HCT116 (cell line): Measurements from ENCODE around the gene GH2. TPM values are rescaled to one million over a fixed set of nuclear protein-coding genes. Genes with fewer than 3 reads are reported as not detected.

Experiments used
- ATAC-seq: fragments of 200-7000 bp; cut with Tn5 transposase; 2 replicates; pipeline ENCODE4 v1.9.1; 2020; ENCODE audit warnings: mild to moderate bottlenecking, moderate library complexity
- BruUV-seq: library from RNA; stranded (reverse); fragments of 400-500 nt; replicated peaks from 2 replicates; lab custom pipeline; 2021; lab: Mats Ljungman, UMichigan
- CTCF ChIA-PET: fragments of 300-600 bp; sonication (Branson Sonifier 250); formaldehyde crosslinking; loops from one replicate; lab custom pipeline; 2021; ENCODE audit warnings: antibody characterized with exemption; lab: Charles Lee
- POLR2A ChIA-PET: fragments of 300-600, 350-600 bp; sonication (Branson Sonifier 250); formaldehyde crosslinking; loops from one replicate; lab custom pipeline; 2021; ENCODE audit warnings: antibody characterized with exemption; lab: Charles Lee
- RAD21 ChIA-PET, 2 experiments: fragments of 300-600 bp; sonication (Branson Sonifier 250); formaldehyde crosslinking; loops; one replicate each; lab custom pipeline; 2023; ENCODE audit warnings: low total read pairs in 2 of 2; ENCODE audit not compliant: uncharacterized antibody in 2 of 2, unreplicated experiment in 2 of 2, low non-redundant PET in 1 of 2; lab: Charles Lee
- DNase-seq: peaks from one replicate; pipeline ENCODE4 v3.0.0-alpha.2; 2010; ENCODE audit warnings: low read depth, low spot score
- H2AFZ ChIP-seq: fragments of 200-600 bp; shearing (Covaris generic), sonication (generic); 2 replicates; pipeline ENCODE4 v1.6.1; 2017; ENCODE audit warnings: low read depth, mixed run types, mixed read lengths, antibody characterized with exemption, low read length; ENCODE audit not compliant: poor library complexity, severe bottlenecking
- H3K27ac ChIP-seq: 2 replicates; pipeline ENCODE4 v1.5.1; 2012; ENCODE audit warnings: low read depth, low read length
- H3K27me3 ChIP-seq: fragments of 200-600 bp; sonication (generic); 2 replicates; pipeline ENCODE4 v1.6.1; 2016; ENCODE audit warnings: mixed run types, low read length, mixed read lengths; ENCODE audit not compliant: insufficient read depth
- H3K36me3 ChIP-seq, 2 experiments: fragments of 200-500 bp in 1 of 2; fragments of 200-600 bp in 1 of 2; sonication (Bioruptor generic) in 1 of 2; sonication (generic) in 1 of 2; 2 replicates each; pipeline versions ENCODE4 v1.5.1 to v1.6.1; 2014 to 2016; ENCODE audit warnings: low read length in 2 of 2, inconsistent platforms in 1 of 2, mixed read lengths in 1 of 2, mixed run types in 1 of 2; ENCODE audit not compliant: insufficient read depth in 2 of 2, control insufficient read depth in 1 of 2
- H3K4me1 ChIP-seq, 2 experiments: fragments of 200-600 bp in 1 of 2; sonication (generic) in 1 of 2; 2 replicates each; pipeline versions ENCODE4 v1.5.1 to v1.6.1; 2012 to 2017; ENCODE audit warnings: low read length in 2 of 2, inconsistent platforms in 1 of 2, mild to moderate bottlenecking in 1 of 2, mixed read lengths in 1 of 2, mixed run types in 1 of 2, moderate library complexity in 1 of 2; ENCODE audit not compliant: insufficient read depth in 2 of 2, control insufficient read depth in 1 of 2
- H3K4me2 ChIP-seq: fragments of 200-600 bp; sonication (generic); 2 replicates; pipeline ENCODE4 v1.6.1; 2017; ENCODE audit warnings: mixed run types, low read length, mixed read lengths
- H3K4me3 ChIP-seq, 2 experiments: fragments of 200-600 bp in 1 of 2; sonication (generic) in 1 of 2; replicated peaks in 1 of 2; 2 replicates each; pipeline ENCODE4 v1.5.1; 2011 to 2016; ENCODE audit warnings: low read length in 2 of 2, control low read depth in 1 of 2, low read depth in 1 of 2, mild to moderate bottlenecking in 1 of 2, mixed read lengths in 1 of 2, mixed run types in 1 of 2
- H3K79me2 ChIP-seq: fragments of 200-600 bp; sonication (generic); 2 replicates; pipeline ENCODE4 v1.6.1; 2017; ENCODE audit warnings: mild to moderate bottlenecking, mixed run types, low read length, moderate library complexity, mixed read lengths; ENCODE audit not compliant: insufficient read depth
- H3K9ac ChIP-seq: fragments of 200-600 bp; sonication (generic); 2 replicates; pipeline ENCODE4 v1.6.1; 2016; ENCODE audit warnings: low read length, mixed read lengths
- H3K9me2 ChIP-seq: fragments of 200-600 bp; sonication (generic), shearing (Covaris generic); 2 replicates; pipeline ENCODE4 v1.6.1; 2017; ENCODE audit warnings: mixed run types, mild to moderate bottlenecking, moderate library complexity; ENCODE audit not compliant: insufficient read depth
- H3K9me3 ChIP-seq, 2 experiments: fragments of 200-500 bp in 1 of 2; fragments of 200-600 bp in 1 of 2; sonication (Bioruptor generic) in 1 of 2; sonication (generic) in 1 of 2; 2 replicates each; pipeline ENCODE4 v1.6.1; 2014 to 2017; ENCODE audit warnings: low read length in 2 of 2, mixed read lengths in 2 of 2, inconsistent platforms in 1 of 2, low read depth in 1 of 2, mild to moderate bottlenecking in 1 of 2, mixed run types in 1 of 2, moderate library complexity in 1 of 2; ENCODE audit not compliant: control insufficient read depth in 1 of 2, insufficient read depth in 1 of 2
- H4K20me1 ChIP-seq: fragments of 200-600 bp; sonication (generic), shearing (Covaris generic); 2 replicates; pipeline ENCODE4 v1.6.1; 2017; ENCODE audit warnings: mixed run types, mild to moderate bottlenecking, moderate library complexity; ENCODE audit not compliant: insufficient read depth
- CBX3 ChIP-seq: IDR thresholded peaks from 2 replicates; pipeline ENCODE4 v1.6.1; 2012; ENCODE audit warnings: low read depth
- EGR1 ChIP-seq: IDR thresholded peaks from 2 replicates; pipeline ENCODE4 v1.6.1; 2012; ENCODE audit warnings: low read depth
- EZH2 ChIP-seq: fragments of 200-600 bp; sonication (generic); IDR thresholded peaks from 2 replicates; pipeline ENCODE4 v1.6.1; 2017; ENCODE audit warnings: antibody characterized with exemption, mixed run types
- EZH2phosphoT487 ChIP-seq: fragments of 200-600 bp; IDR thresholded peaks from 2 replicates; pipeline ENCODE4 v1.6.1; 2018; ENCODE audit warnings: antibody characterized with exemption, borderline replicate concordance
- FOSL1 ChIP-seq: IDR thresholded peaks from 2 replicates; pipeline ENCODE4 v1.6.1; 2012; ENCODE audit warnings: low read depth
- JUND ChIP-seq: IDR thresholded peaks from 2 replicates; pipeline ENCODE4 v1.6.1; 2012
- POLR2A ChIP-seq: IDR thresholded peaks from 2 replicates; pipeline ENCODE4 v1.7.0; 2011; ENCODE audit warnings: borderline replicate concordance; ENCODE audit not compliant: insufficient read depth, insufficient read length; ENCODE audit errors: extremely low read depth
- RAD21 ChIP-seq: IDR thresholded peaks from 2 replicates; pipeline ENCODE4 v1.6.1; 2012; ENCODE audit warnings: low read depth, mild to moderate bottlenecking
- SIN3A ChIP-seq: IDR thresholded peaks from 2 replicates; pipeline ENCODE4 v1.6.1; 2012; ENCODE audit warnings: low read depth
- SP1 ChIP-seq: IDR thresholded peaks from 2 replicates; pipeline ENCODE4 v1.6.1; 2012; ENCODE audit warnings: low read depth
- TCF7L2 ChIP-seq: IDR thresholded peaks from 2 replicates; pipeline ENCODE4 v1.7.0; 2011; ENCODE audit warnings: borderline replicate concordance, inconsistent platforms; ENCODE audit not compliant: insufficient read depth, insufficient read length; ENCODE audit errors: extremely low read depth
- YY1 ChIP-seq: IDR thresholded peaks from 2 replicates; pipeline ENCODE4 v1.6.1; 2011; ENCODE audit warnings: low read length, low read depth, moderate library complexity, mild to moderate bottlenecking; ENCODE audit not compliant: insufficient replicate concordance; ENCODE audit errors: extremely low read depth
- intact Hi-C: fragments of 100-400 bp; cut with micrococcal nuclease; formaldehyde crosslinking; loops from 2 replicates; pipeline ENCODE4 v1.10.0; 2022
- total RNA-seq: library from RNA; stranded (reverse); gene quantifications from one replicate; pipeline ENCODE4 v1.2.1, GENCODE V29; 2021; ENCODE audit not compliant: unreplicated experiment
- TF ChIP-seq, protein P1 (sequence below): IDR thresholded peaks from 2 replicates; pipeline ENCODE4 v1.6.1; 2012
- TF ChIP-seq, protein P2 (sequence below): IDR thresholded peaks from 2 replicates; pipeline ENCODE4 v1.6.1; 2012

Gene GH2
- total RNA-seq, 1 experiment from 2014 or later = not detected

DNA sequence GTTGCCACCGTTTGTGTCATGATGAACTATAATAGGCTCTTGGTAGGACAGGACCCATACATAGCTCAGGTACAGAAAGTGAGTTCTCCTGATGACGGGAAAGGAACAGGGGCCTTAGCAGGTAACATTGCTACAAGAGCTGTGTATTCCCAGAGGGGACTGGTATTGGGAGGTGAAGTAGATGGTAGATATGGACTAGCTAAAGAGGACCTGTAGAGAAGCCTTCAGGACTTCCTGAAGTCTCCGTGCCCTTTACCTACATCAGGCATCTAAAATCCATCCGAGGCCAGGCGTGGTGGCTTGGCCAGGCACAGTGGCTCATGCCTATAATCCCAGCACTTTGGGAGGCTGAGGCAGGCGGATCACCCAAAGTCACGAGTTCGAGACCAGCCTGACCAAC, 26.6 kb downstream of the GH2 start:
- no peak for ATAC-seq
- H3K9me3 ChIP-seq = no peaks in the 10 kb centered on the region
- no peak overlapping the region for H3K27ac ChIP-seq
- no peak overlapping the region for H3K9ac ChIP-seq
- intact Hi-C loops = no loop called here
- DNase-seq = no peak
- BruUV-seq = no TSS peak
- ChIA-PET CTCF (interaction anchor here (0.9 to 1.1 kb wide), 2 partner anchors 11 to 12 kb away, joined by 4 to 5 read pairs; no protein-coding TSS in a partner anchor), POLR2A (no interaction called here), RAD21 (no interaction called here)
- H3K9me2 ChIP-seq = no peaks in the 10 kb centered on the region
- H3K4me2 ChIP-seq = no peak overlapping the region
- TF ChIP-seq CBX3 = no peak
- no peak for TF ChIP-seq RAD21
- TF ChIP-seq, protein P1, sequence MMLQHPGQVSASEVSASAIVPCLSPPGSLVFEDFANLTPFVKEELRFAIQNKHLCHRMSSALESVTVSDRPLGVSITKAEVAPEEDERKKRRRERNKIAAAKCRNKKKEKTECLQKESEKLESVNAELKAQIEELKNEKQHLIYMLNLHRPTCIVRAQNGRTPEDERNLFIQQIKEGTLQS = no peak
- TF ChIP-seq POLR2A = no peak
- no peak for TF ChIP-seq SIN3A
- TF ChIP-seq, protein P2, sequence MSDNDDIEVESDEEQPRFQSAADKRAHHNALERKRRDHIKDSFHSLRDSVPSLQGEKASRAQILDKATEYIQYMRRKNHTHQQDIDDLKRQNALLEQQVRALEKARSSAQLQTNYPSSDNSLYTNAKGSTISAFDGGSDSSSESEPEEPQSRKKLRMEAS = no peak
- TF ChIP-seq YY1 = no peak
- TF ChIP-seq TCF7L2 = no peak
- TF ChIP-seq JUND = no peak
- 0 out of 4 replicates have a peak, but pooled peaks cover 0 to 3% of the 10 kb centered on the region in 2 experiments for H3K4me1 ChIP-seq
- no peak overlapping the region for H3K4me3 ChIP-seq
- no peaks in the 10 kb centered on the region for H3K36me3 ChIP-seq
- H2AFZ ChIP-seq = no peak overlapping the region
- no peaks in the 10 kb centered on the region for H3K79me2 ChIP-seq
- H3K27me3 ChIP-seq = no peaks in the 10 kb centered on the region
- H4K20me1 ChIP-seq = no peaks in the 10 kb centered on the region

DNA sequence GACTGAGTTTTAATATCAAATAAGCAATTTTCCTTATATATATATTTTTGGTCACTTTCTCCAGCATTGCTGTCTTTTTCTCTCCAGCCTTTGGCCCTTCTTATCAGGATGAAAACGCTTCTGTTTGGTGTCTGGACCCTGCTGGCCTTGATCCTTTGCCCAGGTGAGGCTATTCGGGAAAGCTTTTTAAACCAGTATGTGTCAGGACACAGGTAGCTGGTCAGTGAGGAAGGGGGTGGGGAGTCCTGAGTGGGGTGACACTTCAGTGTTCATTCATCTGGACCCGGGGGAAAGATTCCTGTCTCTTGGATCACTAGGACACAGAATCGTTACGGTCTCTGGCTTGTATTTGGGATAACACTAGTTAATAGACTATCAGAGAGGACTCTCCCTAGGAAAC, 27.0 kb downstream of the GH2 start:
- RAD21 ChIA-PET = no interaction called here
- Histone ChIP-seq H3K9me3 (no peaks in the 10 kb centered on the region), H3K27ac (no peak overlapping the region), H3K4me2 (no peak overlapping the region), H3K4me3 (no peak overlapping the region), H2AFZ (no peak overlapping the region), H3K27me3 (no peaks in the 10 kb centered on the region), H4K20me1 (no peaks in the 10 kb centered on the region), H3K79me2 (no peaks in the 10 kb centered on the region), H3K9me2 (no peaks in the 10 kb centered on the region), H3K9ac (no peak overlapping the region), H3K36me3 (no peaks in the 10 kb centered on the region), H3K4me1 (peaks cover under 1 to 6% of the 10 kb centered on the region in 2 experiments; a peak in 3 of 4 replicates)
- DNase-seq (no peak), ATAC-seq (no peak)
- no TSS peak for BruUV-seq
- TF ChIP-seq POLR2A = no peak
- no peak for TF ChIP-seq FOSL1
- TF ChIP-seq SP1 = no peak
- no peak for TF ChIP-seq EGR1
- TF ChIP-seq EZH2phosphoT487 = no peak
- TF ChIP-seq, protein P2 = no peak
- TF ChIP-seq CBX3 = no peak
- TF ChIP-seq EZH2 = no peak
- POLR2A ChIA-PET = no interaction called here
- CTCF ChIA-PET = interaction anchor here (0.9 to 1.3 kb wide), 3 partner anchors 10 to 12 kb away, joined by 3 to 5 read pairs (median 4); no protein-coding TSS in a partner anchor
- intact Hi-C loops = no loop called here
